GM21360 (cell line): Measurements from ENCODE around the gene SPTBN1.

ENCODE experiments used
- ATAC-seq: cut with Tn5 transposase; IDR thresholded peaks from one replicate; pipeline ENCODE4 v1.9.1; 2021; ENCODE audit warnings: mild to moderate bottlenecking, moderate library complexity; ENCODE audit not compliant: unreplicated experiment

The SPTBN1 gene

GRCh38 chr2:54667266-54667639 lies 211.1 kb downstream of the SPTBN1 start:
- ATAC-seq = no peak

GRCh38 chr2:54667726-54668650 lies 211.9 kb downstream of the SPTBN1 start:
- ATAC-seq = no peak

- no peak for ATAC-seq
These were observed 212.6 kb downstream of the SPTBN1 start for GRCh38 chr2:54668711-54669110.

- no peak for ATAC-seq
These were observed 213.8 kb downstream of the SPTBN1 start for GRCh38 chr2:54669677-54670484.

- ATAC-seq = no peak
These were observed 214.4 kb downstream of the SPTBN1 start for GRCh38 chr2:54670485-54671009.

GRCh38 chr2:54671010-54671409 lies 214.9 kb downstream of the SPTBN1 start:
- ATAC-seq = no peak

- ATAC-seq = no peak
These were observed 215.9 kb downstream of the SPTBN1 start for GRCh38 chr2:54671875-54672589.

- peak; percentile 71 for ATAC-seq
These were observed 216.7 kb downstream of the SPTBN1 start for GRCh38 chr2:54672590-54673456.

- ATAC-seq = peak; percentile 34
These were observed 217.4 kb downstream of the SPTBN1 start for GRCh38 chr2:54673501-54673998.

- no peak for ATAC-seq
These were observed 219.2 kb downstream of the SPTBN1 start for GRCh38 chr2:54675281-54675680.

- no peak for ATAC-seq
These were observed 219.6 kb downstream of the SPTBN1 start for GRCh38 chr2:54675738-54676137.

- ATAC-seq = no peak
These were observed 220.5 kb downstream of the SPTBN1 start for GRCh38 chr2:54676656-54677055.

GRCh38 chr2:54677476-54678265 lies 221.5 kb downstream of the SPTBN1 start:
- no peak for ATAC-seq

GRCh38 chr2:54678719-54679118 lies 222.6 kb downstream of the SPTBN1 start:
- ATAC-seq = no peak

- ATAC-seq = peak; percentile 60
These were observed 224.4 kb downstream of the SPTBN1 start for GRCh38 chr2:54680397-54681041.

GRCh38 chr2:54681416-54681815 lies 225.3 kb downstream of the SPTBN1 start:
- ATAC-seq = no peak

- no peak for ATAC-seq
These were observed 227.5 kb downstream of the SPTBN1 start for GRCh38 chr2:54683596-54683995.

GRCh38 chr2:54685263-54685775 lies 229.2 kb downstream of the SPTBN1 start:
- no peak for ATAC-seq
